A549 (cell line): ENCODE measurements around the gene CDH22. TPM values are rescaled to one million over a fixed set of nuclear protein-coding genes. Genes with fewer than 3 reads are reported as not detected.

Source experiments
- ATAC-seq, 2 experiments: fragments of 200-7000 bp in 1 of 2; fragments of >200 bp in 1 of 2; cut with Nextera tagmentation in 1 of 2; cut with Tn5 transposase in 1 of 2; 3 replicates each; pipeline versions ENCODE4 v1.8.0 to v1.9.1; 2018 to 2020; ENCODE audit warnings: mild to moderate bottlenecking in 1 of 2, moderate library complexity in 1 of 2
- CTCF ChIA-PET: fragments of 300-600 bp; sonication (Branson Sonifier 250); formaldehyde crosslinking; extraction: SDS; loops from one replicate; lab custom pipeline; 2021; ENCODE audit warnings: antibody characterized with exemption, inconsistent platforms; lab: Yijun Ruan, JAX
- POLR2A ChIA-PET: fragments of 350-600 bp; formaldehyde crosslinking; extraction: SDS; loops from one replicate; lab custom pipeline; 2021; ENCODE audit warnings: antibody characterized with exemption, inconsistent platforms; lab: Yijun Ruan, JAX
- DNase-seq, 2 experiments: peaks; one replicate each; pipeline versions ENCODE4 v3.0.0 to v3.0.0-alpha.2; 2011 to 2016; ENCODE audit warnings: low read depth in 1 of 2, low spot score in 1 of 2
- FAIRE-seq: peaks from 2 replicates; lab custom pipeline; 2011; peaks lifted over from hg19 to GRCh38; lab: Jason Lieb, UNC
- H3K27ac ChIP-seq, 2 experiments: fragments of >200 bp; sonication (Bioruptor Twin); formaldehyde crosslinking; 3 replicates each; pipeline ENCODE4 v1.5.1; 2016 to 2017
- H3K4me1 ChIP-seq: fragments of >200 bp; sonication (Bioruptor Twin); formaldehyde crosslinking; 3 replicates; pipeline ENCODE4 v1.6.1; 2016
- H3K4me2 ChIP-seq: fragments of >200 bp; sonication (Bioruptor Twin); formaldehyde crosslinking; 3 replicates; pipeline ENCODE4 v1.6.1; 2016
- H3K4me3 ChIP-seq: fragments of >200 bp; sonication (Bioruptor Twin); formaldehyde crosslinking; 3 replicates; pipeline ENCODE4 v1.5.1; 2016
- H3K9me3 ChIP-seq: fragments of >200 bp; sonication (Bioruptor Twin); formaldehyde crosslinking; 3 replicates; pipeline ENCODE4 v1.6.1; 2016
- BHLHE40 ChIP-seq: IDR thresholded peaks from 2 replicates; pipeline ENCODE4 v1.6.1; 2012; ENCODE audit warnings: low read depth, low read length, inconsistent platforms
- CBX2 ChIP-seq: fragments of 200-600 bp; sonication (generic); IDR thresholded peaks from 2 replicates; pipeline ENCODE4 v1.6.1; 2016; ENCODE audit warnings: low read depth, mild to moderate bottlenecking, borderline replicate concordance
- CBX8 ChIP-seq: fragments of 200-600 bp; sonication (generic); IDR thresholded peaks from 2 replicates; pipeline ENCODE4 v1.6.1; 2016
- CEBPB ChIP-seq, 2 experiments: fragments of >200 bp in 1 of 2; sonication (Bioruptor Twin) in 1 of 2; formaldehyde crosslinking in 1 of 2; IDR thresholded peaks; 2 replicates each; pipeline ENCODE4 v1.6.1; 2012 to 2016
- CHD4 ChIP-seq: fragments of 200-600 bp; sonication (generic); IDR thresholded peaks from 2 replicates; pipeline ENCODE4 v1.6.1; 2016; ENCODE audit warnings: antibody characterized with exemption, mild to moderate bottlenecking, borderline replicate concordance
- EHF ChIP-seq: fragments of 250-450 bp; sonication (Bioruptor Pico); IDR thresholded peaks from 2 replicates; pipeline ENCODE4 v1.5.0; 2020; ENCODE audit warnings: mild to moderate bottlenecking
- EHMT2 ChIP-seq: fragments of 200-600 bp; sonication (generic); IDR thresholded peaks from 2 replicates; pipeline ENCODE4 v1.6.1; 2016; ENCODE audit warnings: antibody characterized with exemption, low read depth, mild to moderate bottlenecking, moderate library complexity
- EP300 ChIP-seq, 2 experiments: fragments of >200 bp; sonication (Bioruptor Twin); formaldehyde crosslinking; IDR thresholded peaks; 2 replicates in 1 of 2; 3 replicates in 1 of 2; pipeline ENCODE4 v1.6.1; 2016 to 2017
- ESRRA ChIP-seq: fragments of 150-350 bp; IDR thresholded peaks from 2 replicates; pipeline ENCODE4 v1.6.1; 2014; ENCODE audit warnings: mild to moderate bottlenecking, low read length, borderline replicate concordance
- FOSB ChIP-seq: fragments of 250-450 bp; sonication (Bioruptor Pico); IDR thresholded peaks from 2 replicates; pipeline ENCODE4 v1.5.0; 2020; ENCODE audit warnings: mild to moderate bottlenecking, moderate library complexity
- GATA3 ChIP-seq: IDR thresholded peaks from 2 replicates; pipeline ENCODE4 v1.6.1; 2012; ENCODE audit warnings: borderline replicate concordance
- HES2 ChIP-seq: fragments of >200 bp; sonication (Bioruptor Twin); formaldehyde crosslinking; IDR thresholded peaks from 2 replicates; pipeline ENCODE4 v1.6.1; 2016
- HOXA7 ChIP-seq: fragments of 250-450 bp; sonication (Bioruptor Pico); IDR thresholded peaks from 2 replicates; pipeline ENCODE4 v1.5.0; 2020; ENCODE audit warnings: mild to moderate bottlenecking, moderate library complexity
- HOXB5 ChIP-seq: fragments of 250-450 bp; sonication (Bioruptor Pico); IDR thresholded peaks from 2 replicates; pipeline ENCODE4 v1.5.0; 2020; ENCODE audit warnings: mild to moderate bottlenecking, moderate library complexity
- JUN ChIP-seq, 2 experiments: fragments of >200 bp; sonication (Bioruptor Twin); formaldehyde crosslinking; IDR thresholded peaks; 2 replicates in 1 of 2; 3 replicates in 1 of 2; pipeline ENCODE4 v1.6.1; 2016 to 2017
- KDM1A ChIP-seq: fragments of 200-600 bp; sonication (generic); IDR thresholded peaks from 2 replicates; pipeline ENCODE4 v1.6.1; 2016; ENCODE audit warnings: low read depth, mild to moderate bottlenecking
- KDM5A ChIP-seq: fragments of 200-600 bp; sonication (generic); IDR thresholded peaks from 2 replicates; pipeline ENCODE4 v1.6.1; 2016; ENCODE audit warnings: antibody characterized with exemption, mild to moderate bottlenecking
- NPAS2 ChIP-seq: fragments of 250-450 bp; sonication (Bioruptor Pico); IDR thresholded peaks from 2 replicates; pipeline ENCODE4 v1.8.0; 2022; ENCODE audit warnings: mild to moderate bottlenecking, moderate library complexity, borderline replicate concordance
- POLR2A ChIP-seq: IDR thresholded peaks from 2 replicates; pipeline ENCODE4 v1.6.1; 2012; ENCODE audit warnings: mild to moderate bottlenecking, low read length
- POLR2AphosphoS2 ChIP-seq: conservative IDR thresholded peaks from 2 replicates; pipeline ENCODE4 v1.6.1; 2012; ENCODE audit warnings: low read length, improper control_type of control experiment, inconsistent platforms
- RARB ChIP-seq: fragments of 250-450 bp; sonication (Bioruptor Pico); IDR thresholded peaks from 2 replicates; pipeline ENCODE4 v1.8.0; 2021; ENCODE audit warnings: mild to moderate bottlenecking, moderate library complexity
- RCOR1 ChIP-seq: fragments of 150-350 bp; IDR thresholded peaks from 2 replicates; pipeline ENCODE4 v1.6.1; 2014; ENCODE audit warnings: antibody characterized with exemption, low read length, low read depth
- RFX5 ChIP-seq: fragments of 450-650 bp; IDR thresholded peaks from 2 replicates; pipeline ENCODE4 v1.7.1; 2014; ENCODE audit warnings: antibody characterized with exemption, mild to moderate bottlenecking, moderate library complexity
- RNF2 ChIP-seq: fragments of 200-600 bp; sonication (generic); IDR thresholded peaks from 2 replicates; pipeline ENCODE4 v1.6.1; 2016; ENCODE audit warnings: low read depth, mild to moderate bottlenecking, antibody characterized with exemption, moderate library complexity, borderline replicate concordance
- SREBF2 ChIP-seq: fragments of 450-650 bp; IDR thresholded peaks from 2 replicates; pipeline ENCODE4 v1.6.1; 2014; ENCODE audit warnings: mild to moderate bottlenecking, moderate library complexity
- TFCP2L1 ChIP-seq: fragments of 250-450 bp; sonication (Bioruptor Pico); IDR thresholded peaks from 2 replicates; pipeline ENCODE4 v1.5.0; 2021; ENCODE audit warnings: mild to moderate bottlenecking
- USF2 ChIP-seq: fragments of 450-650 bp; IDR thresholded peaks from 2 replicates; pipeline ENCODE4 v1.6.1; 2014; ENCODE audit warnings: antibody characterized with exemption
- ZNF302 ChIP-seq: fragments of 250-450 bp; sonication (Bioruptor Pico); IDR thresholded peaks from 2 replicates; pipeline ENCODE4 v1.9.0; 2021; ENCODE audit warnings: inconsistent platforms, mild to moderate bottlenecking, moderate library complexity
- ZSCAN20 ChIP-seq: fragments of 250-450 bp; sonication (Bioruptor Pico); IDR thresholded peaks from 2 replicates; pipeline ENCODE4 v1.8.0; 2022; ENCODE audit warnings: mild to moderate bottlenecking, moderate library complexity
- WGBS: methylation state at CpG from one replicate; pipeline ENCODE4 v1.1.6; 2017; ENCODE audit errors: missing lambda C conversion rate; 5-methylcytosine and 5-hydroxymethylcytosine counted together
- polyA plus RNA-seq, 4 experiments: library from polyadenylated mRNA; depleted of rRNA in 3 of 4; stranded (reverse); fragments of >200 nt; fragmentation: RNase III in 1 of 4; extraction: RNeasy Plus Mini Kit Qiagen cat#74134 plus additional on column Dnase treatment in 1 of 4; gene quantifications; 2 replicates in 3 of 4; 3 replicates in 1 of 4; pipeline ENCODE4 v1.2.3, GENCODE V29; 2011 to 2017
- TF ChIP-seq, protein P1 (sequence below): fragments of 250-450 bp; sonication (Bioruptor Pico); IDR thresholded peaks from 2 replicates; pipeline ENCODE4 v1.5.0; 2021; ENCODE audit warnings: mild to moderate bottlenecking, moderate library complexity, borderline replicate concordance
- TF ChIP-seq, protein P2 (sequence below): IDR thresholded peaks from 2 replicates; pipeline ENCODE4 v1.6.1; 2012; ENCODE audit warnings: low read depth, borderline replicate concordance
- TF ChIP-seq, protein P3 (sequence below): fragments of >200 bp; sonication (Bioruptor Twin); formaldehyde crosslinking; IDR thresholded peaks from 3 replicates; pipeline ENCODE4 v1.6.1; 2016

Gene CDH22
- polyA plus RNA-seq, 2 of the 4 experiments (the other 2 are of a cell fraction): not detected

DNA sequence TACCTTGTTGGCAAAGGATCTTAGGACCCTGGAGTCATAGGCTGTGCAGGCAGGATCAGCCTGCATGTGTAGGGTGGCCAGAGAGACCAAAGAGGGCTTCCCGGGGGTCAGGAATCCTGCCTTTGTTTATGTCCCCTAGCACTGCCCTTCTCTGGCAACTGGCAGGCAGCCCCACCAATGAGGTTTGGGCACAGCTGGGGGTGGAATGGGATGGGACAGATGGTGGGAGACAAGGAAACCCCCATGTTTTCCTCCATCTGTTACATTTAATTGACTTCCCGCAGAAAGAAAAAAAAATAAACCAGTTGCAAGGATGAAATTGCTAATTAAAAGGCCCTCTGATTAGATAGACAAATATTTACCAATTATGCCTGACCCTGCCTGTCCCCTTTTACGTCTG lies 162.6 kb downstream of the CDH22 start (continued):
- TF ChIP-seq, protein P1, sequence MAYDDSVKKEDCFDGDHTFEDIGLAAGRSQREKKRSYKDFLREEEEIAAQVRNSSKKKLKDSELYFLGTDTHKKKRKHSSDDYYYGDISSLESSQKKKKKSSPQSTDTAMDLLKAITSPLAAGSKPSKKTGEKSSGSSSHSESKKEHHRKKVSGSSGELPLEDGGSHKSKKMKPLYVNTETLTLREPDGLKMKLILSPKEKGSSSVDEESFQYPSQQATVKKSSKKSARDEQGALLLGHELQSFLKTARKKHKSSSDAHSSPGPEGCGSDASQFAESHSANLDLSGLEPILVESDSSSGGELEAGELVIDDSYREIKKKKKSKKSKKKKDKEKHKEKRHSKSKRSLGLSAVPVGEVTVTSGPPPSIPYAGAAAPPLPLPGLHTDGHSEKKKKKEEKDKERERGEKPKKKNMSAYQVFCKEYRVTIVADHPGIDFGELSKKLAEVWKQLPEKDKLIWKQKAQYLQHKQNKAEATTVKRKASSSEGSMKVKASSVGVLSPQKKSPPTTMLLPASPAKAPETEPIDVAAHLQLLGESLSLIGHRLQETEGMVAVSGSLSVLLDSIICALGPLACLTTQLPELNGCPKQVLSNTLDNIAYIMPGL (CRISPR knock-in tag): no peak
- TF ChIP-seq KDM1A (no peak), NPAS2 (no peak), CBX2 (no peak), HES2 (no peak), RFX5 (no peak), EHMT2 (no peak), HOXA7 (CRISPR knock-in tag) (no peak), GATA3 (no peak)

DNA sequence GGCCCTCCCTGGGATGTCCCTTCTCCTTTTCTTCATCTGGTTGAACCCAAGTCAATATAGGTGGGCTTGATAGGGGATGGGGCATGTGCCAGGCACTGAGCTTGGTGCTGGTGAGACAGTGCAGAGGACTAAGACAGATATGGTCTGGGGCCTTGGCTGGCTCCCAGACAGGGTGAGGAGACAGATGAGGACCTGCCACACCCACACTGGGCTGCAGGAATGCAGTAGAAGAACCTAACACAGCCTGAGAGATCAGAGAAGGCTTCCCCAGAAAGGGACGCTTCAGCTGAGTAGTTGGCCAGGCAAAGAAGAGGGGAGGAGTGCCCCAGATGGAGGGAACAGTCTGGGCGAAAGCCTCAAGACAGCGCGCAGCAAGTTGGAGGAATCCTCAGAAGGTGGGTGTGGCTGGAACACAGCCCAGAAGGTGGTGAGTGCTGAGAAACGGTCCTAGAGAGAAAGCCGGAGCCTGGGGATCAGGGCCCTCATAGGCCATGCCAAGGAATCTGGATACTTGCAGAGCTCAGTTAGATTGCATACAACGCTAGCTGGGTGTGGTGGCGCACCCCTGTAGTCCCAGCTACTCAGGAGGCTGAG lies 163.8 kb downstream of the CDH22 start:
- ChIA-PET POLR2A (no interaction called here), CTCF (interaction anchor here (1.5 to 3.3 kb wide), 3 partner anchors 12 to 204 kb away, joined by 5 to 22 read pairs (median 5); no protein-coding TSS in a partner anchor)
- FAIRE-seq (no peak), DNase-seq (no peak), ATAC-seq (no peak)
- no peaks in the 10 kb centered on the region for H3K9me3 ChIP-seq
- H3K4me2 ChIP-seq: no peak overlapping the region
- H3K4me3 ChIP-seq: no peak overlapping the region
- no peak overlapping the region for H3K27ac ChIP-seq
- no peaks in the 10 kb centered on the region for H3K4me1 ChIP-seq
- TF ChIP-seq EHF: no peak
- TF ChIP-seq SREBF2: no peak
- TF ChIP-seq, protein P2, sequence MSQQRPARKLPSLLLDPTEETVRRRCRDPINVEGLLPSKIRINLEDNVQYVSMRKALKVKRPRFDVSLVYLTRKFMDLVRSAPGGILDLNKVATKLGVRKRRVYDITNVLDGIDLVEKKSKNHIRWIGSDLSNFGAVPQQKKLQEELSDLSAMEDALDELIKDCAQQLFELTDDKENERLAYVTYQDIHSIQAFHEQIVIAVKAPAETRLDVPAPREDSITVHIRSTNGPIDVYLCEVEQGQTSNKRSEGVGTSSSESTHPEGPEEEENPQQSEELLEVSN: no peak
- TF ChIP-seq RCOR1: no peak
- WGBS: 69% methylated on average over 8 of the region's 8 CpGs

DNA sequence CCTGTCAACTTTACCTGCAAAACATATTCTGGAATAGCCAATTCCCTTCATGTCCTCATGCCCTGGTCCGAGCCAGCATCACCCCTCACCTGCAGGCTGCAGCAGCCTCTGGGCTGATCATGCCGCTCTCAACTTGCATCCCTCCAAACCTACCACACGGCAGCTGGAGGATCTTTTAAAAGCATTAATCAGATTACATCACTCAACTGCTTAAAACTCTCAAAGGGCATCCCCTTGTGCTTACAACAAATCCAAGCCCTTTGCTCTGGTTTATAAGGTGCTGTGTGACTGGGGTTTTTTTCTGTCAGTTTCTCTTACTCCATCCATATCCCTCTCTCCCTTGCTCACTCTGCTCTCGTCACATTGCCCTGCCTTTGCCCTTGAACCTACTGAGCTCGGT lies 166.2 kb downstream of the CDH22 start:
- ATAC-seq (no peak), FAIRE-seq (no peak)
- CTCF ChIA-PET: interaction anchor here (0.7 to 3.0 kb wide), 6 partner anchors 9 to 537 kb away, joined by 3 to 28 read pairs (median 4); no protein-coding TSS in a partner anchor

DNA sequence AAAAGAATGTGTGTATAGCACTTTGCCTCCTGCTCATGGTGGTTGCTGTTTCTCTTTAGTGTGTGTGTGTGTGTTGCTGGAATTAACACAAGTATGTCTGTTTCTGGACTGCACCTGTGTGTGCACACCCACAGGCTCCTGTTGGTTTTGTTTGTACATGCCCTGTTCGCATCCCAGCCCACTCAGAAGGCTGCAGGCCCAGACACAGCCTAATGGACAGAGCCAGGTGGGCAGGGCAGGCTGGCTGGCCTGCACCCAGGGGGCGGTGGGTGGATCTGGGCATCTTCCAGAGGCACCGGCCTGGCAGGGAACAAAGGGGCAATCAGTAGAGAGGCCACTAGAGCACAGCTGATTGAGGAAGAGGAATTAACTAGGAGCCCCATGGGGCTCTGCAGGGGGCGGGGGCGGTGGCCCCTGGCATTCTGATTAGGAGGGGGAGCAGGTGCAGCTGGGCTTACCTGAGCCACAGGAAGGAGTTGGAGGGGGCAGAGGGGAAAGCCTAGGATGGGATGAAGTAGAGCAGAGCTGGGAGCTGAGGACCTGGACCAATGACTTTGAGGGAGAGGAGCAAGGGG lies 168.3 kb downstream of the CDH22 start:
- CTCF ChIA-PET: interaction anchor here (0.9 to 3.0 kb wide), 3 partner anchors 9 to 209 kb away, joined by 3 to 28 read pairs (median 10); no protein-coding TSS in a partner anchor
- H3K9me3 ChIP-seq: no peaks in the 10 kb centered on the region
- POLR2A ChIA-PET: no interaction called here
- FAIRE-seq (no peak), ATAC-seq (no peak), DNase-seq (no peak)
- H3K4me1 ChIP-seq: no peaks in the 10 kb centered on the region
- 25% methylated on average over 1 of the region's 5 CpGs for WGBS
- H3K27ac ChIP-seq: no peak overlapping the region
- no peak overlapping the region for H3K4me2 ChIP-seq
- H3K4me3 ChIP-seq: no peak overlapping the region
- TF ChIP-seq USF2 (no peak), ZSCAN20 (CRISPR knock-in tag) (no peak), FOSB (no peak), EP300 (IDR thresholded peaks at IDR 0.05) (no peak), HOXB5 (CRISPR knock-in tag) (no peak), RNF2 (no peak), JUN (IDR thresholded peaks at IDR 0.05) (no peak), HES2 (no peak), NPAS2 (no peak), CBX2 (no peak), CHD4 (no peak), POLR2AphosphoS2 (no peak), TFCP2L1 (no peak)
- TF ChIP-seq, protein P3, sequence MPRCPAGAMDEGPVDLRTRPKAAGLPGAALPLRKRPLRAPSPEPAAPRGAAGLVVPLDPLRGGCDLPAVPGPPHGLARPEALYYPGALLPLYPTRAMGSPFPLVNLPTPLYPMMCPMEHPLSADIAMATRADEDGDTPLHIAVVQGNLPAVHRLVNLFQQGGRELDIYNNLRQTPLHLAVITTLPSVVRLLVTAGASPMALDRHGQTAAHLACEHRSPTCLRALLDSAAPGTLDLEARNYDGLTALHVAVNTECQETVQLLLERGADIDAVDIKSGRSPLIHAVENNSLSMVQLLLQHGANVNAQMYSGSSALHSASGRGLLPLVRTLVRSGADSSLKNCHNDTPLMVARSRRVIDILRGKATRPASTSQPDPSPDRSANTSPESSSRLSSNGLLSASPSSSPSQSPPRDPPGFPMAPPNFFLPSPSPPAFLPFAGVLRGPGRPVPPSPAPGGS: no peak

More for the DNA sequence above, 166.2 kb downstream of the CDH22 start:
- no peak for DNase-seq
- 9% methylated on average over 5 of the region's 5 CpGs for WGBS
- no peak for TF ChIP-seq RARB (CRISPR knock-in tag)
- TF ChIP-seq EP300 (IDR thresholded peaks at IDR 0.05): no peak
- TF ChIP-seq EHF: no peak
- no peak for TF ChIP-seq CEBPB (IDR thresholded peaks at IDR 0.05)
- no peak for TF ChIP-seq POLR2A
- no peak for TF ChIP-seq BHLHE40
- no peak for TF ChIP-seq ZNF302
- no peak for TF ChIP-seq KDM5A
- no peak for TF ChIP-seq ESRRA
- no peak for TF ChIP-seq CBX8
- Histone ChIP-seq H3K4me2 (no peak overlapping the region), H3K4me1 (no peaks in the 10 kb centered on the region), H3K4me3 (no peak overlapping the region), H3K9me3 (no peaks in the 10 kb centered on the region), H3K27ac (no peak overlapping the region)
- POLR2A ChIA-PET: no interaction called here
